Measurements from ENCODE around the gene TROAP. TPM values are rescaled to one million over a fixed set of nuclear protein-coding genes. Genes with fewer than 3 reads are reported as not detected.

The TROAP gene
- total and polyA plus RNA-seq, 9 donors: 0.36 to 1.6 (median 0.75) TPM; not detected in 1

GRCh38 chr12:49322367-49322707, 718 bp upstream of the TROAP start:
- no peaks in the 10 kb centered on the region for H3K9me3 ChIP-seq
- no peaks in the 10 kb centered on the region for H3K36me3 ChIP-seq
- TF ChIP-seq, protein P1, sequence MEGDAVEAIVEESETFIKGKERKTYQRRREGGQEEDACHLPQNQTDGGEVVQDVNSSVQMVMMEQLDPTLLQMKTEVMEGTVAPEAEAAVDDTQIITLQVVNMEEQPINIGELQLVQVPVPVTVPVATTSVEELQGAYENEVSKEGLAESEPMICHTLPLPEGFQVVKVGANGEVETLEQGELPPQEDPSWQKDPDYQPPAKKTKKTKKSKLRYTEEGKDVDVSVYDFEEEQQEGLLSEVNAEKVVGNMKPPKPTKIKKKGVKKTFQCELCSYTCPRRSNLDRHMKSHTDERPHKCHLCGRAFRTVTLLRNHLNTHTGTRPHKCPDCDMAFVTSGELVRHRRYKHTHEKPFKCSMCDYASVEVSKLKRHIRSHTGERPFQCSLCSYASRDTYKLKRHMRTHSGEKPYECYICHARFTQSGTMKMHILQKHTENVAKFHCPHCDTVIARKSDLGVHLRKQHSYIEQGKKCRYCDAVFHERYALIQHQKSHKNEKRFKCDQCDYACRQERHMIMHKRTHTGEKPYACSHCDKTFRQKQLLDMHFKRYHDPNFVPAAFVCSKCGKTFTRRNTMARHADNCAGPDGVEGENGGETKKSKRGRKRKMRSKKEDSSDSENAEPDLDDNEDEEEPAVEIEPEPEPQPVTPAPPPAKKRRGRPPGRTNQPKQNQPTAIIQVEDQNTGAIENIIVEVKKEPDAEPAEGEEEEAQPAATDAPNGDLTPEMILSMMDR (IDR thresholded peaks at IDR 0.05): no peak
- TF ChIP-seq POLR2A (IDR thresholded peaks at IDR 0.05) (no peak), EP300 (IDR thresholded peaks at IDR 0.05) (no peak)
- H3K27ac ChIP-seq: no peak overlapping the region
- WGBS, 3 donors: 17 to 39% (median 23%) methylated on average over 12 of the region's 12 CpGs
- no peaks in the 10 kb centered on the region for H3K27me3 ChIP-seq
- intact Hi-C loops (cut with DNase I): no loop called here
- no peak for DNase-seq
- peak overlapping the region; percentile 57 for H3K4me3 ChIP-seq
- H3K4me1 ChIP-seq (ENCODE audit: insufficient read depth): peaks cover 4% of the 10 kb centered on the region

- Histone ChIP-seq H3K4me3 (peak overlapping the region; percentile 44), H3K27ac (no peak overlapping the region)
- intact Hi-C loops (cut with DNase I): no loop called here
Observed at GRCh38 chr12:49323524-49324097, 556 bp downstream of the TROAP start.

DNA sequence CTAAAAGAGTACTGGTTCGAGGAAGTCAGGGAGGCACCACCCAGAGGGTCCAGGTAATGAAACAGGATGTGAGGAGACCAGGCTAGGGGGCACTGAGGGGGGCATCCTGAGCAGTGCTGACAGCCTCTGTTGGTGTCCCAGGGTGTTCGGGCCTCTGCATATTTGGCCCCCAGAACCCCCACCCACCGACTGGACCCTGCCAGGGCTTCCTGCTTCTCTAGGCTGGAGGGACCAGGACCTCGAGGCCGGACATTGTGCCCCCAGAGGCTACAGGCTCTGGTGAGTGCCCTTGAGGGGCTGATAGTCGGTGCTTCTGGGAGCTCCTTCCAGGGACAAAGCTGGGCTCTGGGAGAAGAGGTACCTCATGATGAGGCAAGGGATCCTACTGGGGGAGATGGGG, 2.6 kb downstream of the TROAP start:
- 84 to 91% (median 89%) methylated on average over 6 of the region's 6 CpGs for WGBS, 3 donors

More at GRCh38 chr12:49323524-49324097, 556 bp downstream of the TROAP start:
- WGBS, 3 donors: 8 to 10% (median 9%) methylated on average over 19 of the region's 19 CpGs
- Histone ChIP-seq H3K9me3 (no peaks in the 10 kb centered on the region), H3K36me3 (no peaks in the 10 kb centered on the region), H3K27me3 (no peaks in the 10 kb centered on the region), H3K4me1 (ENCODE audit: insufficient read depth) (peaks cover 4% of the 10 kb centered on the region)
- no peak for DNase-seq
- TF ChIP-seq, protein P1 (IDR thresholded peaks at IDR 0.05): no peak
- TF ChIP-seq POLR2A (IDR thresholded peaks at IDR 0.05) (no peak), EP300 (IDR thresholded peaks at IDR 0.05) (no peak)

GRCh38 chr12:49327368-49327767, 4.3 kb downstream of the TROAP start:
- Histone ChIP-seq H3K4me3 (no peak overlapping the region), H3K9me3 (no peaks in the 10 kb centered on the region), H3K27ac (no peak overlapping the region), H3K4me1 (ENCODE audit: insufficient read depth) (peaks cover 4% of the 10 kb centered on the region), H3K36me3 (no peaks in the 10 kb centered on the region), H3K27me3 (no peaks in the 10 kb centered on the region)
- no peak for DNase-seq
- TF ChIP-seq, protein P1 (IDR thresholded peaks at IDR 0.05): no peak
- TF ChIP-seq POLR2A (IDR thresholded peaks at IDR 0.05): no peak
- TF ChIP-seq EP300 (IDR thresholded peaks at IDR 0.05): no peak
- intact Hi-C loops (cut with DNase I): no loop called here

More for the DNA sequence above, 2.6 kb downstream of the TROAP start:
- Histone ChIP-seq H3K4me1 (ENCODE audit: insufficient read depth) (peaks cover 4% of the 10 kb centered on the region), H3K27ac (no peak overlapping the region), H3K27me3 (no peaks in the 10 kb centered on the region), H3K4me3 (no peak overlapping the region), H3K36me3 (no peaks in the 10 kb centered on the region), H3K9me3 (no peaks in the 10 kb centered on the region)
- TF ChIP-seq, protein P1 (IDR thresholded peaks at IDR 0.05): no peak
- no peak for TF ChIP-seq POLR2A (IDR thresholded peaks at IDR 0.05)
- no peak for TF ChIP-seq EP300 (IDR thresholded peaks at IDR 0.05)
- intact Hi-C loops (cut with DNase I): no loop called here
- DNase-seq: peak in 1 of 5 donors; percentile 21

All from ovary (tissue), 9 donors.